HepG2 (cell line): ENCODE results near the gene NKAIN2. TPM values are rescaled to one million over a fixed set of nuclear protein-coding genes. Genes with fewer than 3 reads are reported as not detected.

Source experiments
- ATAC-seq: fragments of 200-7000 bp; cut with Tn5 transposase; 3 replicates; pipeline ENCODE4 v1.9.1; 2020; ENCODE audit warnings: mild to moderate bottlenecking, moderate library complexity
- BruUV-seq: library from RNA; stranded (reverse); fragments of 400-500 nt; replicated peaks from 2 replicates; lab custom pipeline; 2021; lab: Mats Ljungman, UMichigan
- CTCF ChIA-PET: fragments of 300-600 bp; formaldehyde crosslinking; extraction: SDS; loops from one replicate; lab custom pipeline; 2021; ENCODE audit warnings: low total read pairs, inconsistent platforms, low intra/inter-chr PET ratio; lab: Yijun Ruan, JAX
- POLR2A ChIA-PET: fragments of 350-600 bp; sonication (Branson Sonifier 250); formaldehyde crosslinking; loops from one replicate; lab custom pipeline; 2020; ENCODE audit warnings: antibody characterized with exemption, inconsistent platforms; lab: Yijun Ruan, JAX
- DNase-seq: peaks from one replicate; pipeline ENCODE4 v3.0.0-alpha.2; 2015; ENCODE audit warnings: low spot score
- FAIRE-seq: peaks from 3 replicates; lab custom pipeline; 2011; peaks lifted over from hg19 to GRCh38; lab: Jason Lieb, UNC
- H2AFZ ChIP-seq: one replicate; pipeline ENCODE4 v1.6.1; 2011; ENCODE audit warnings: low read length, inconsistent platforms
- H3K27ac ChIP-seq: fragments of 300-600 bp; 3 replicates; pipeline ENCODE4 v1.8.0; 2011; ENCODE audit warnings: mixed run types, mild to moderate bottlenecking, mixed read lengths, low read length, inconsistent platforms; ENCODE audit not compliant: insufficient read depth; ENCODE audit errors: extremely low read length
- H3K27me3 ChIP-seq, 2 experiments: fragments of 200-600 bp in 1 of 2; 2 replicates in 1 of 2; 3 replicates in 1 of 2; pipeline versions ENCODE4 v1.6.0 to v1.8.0; 2011; ENCODE audit warnings: low read length in 2 of 2, mild to moderate bottlenecking in 2 of 2, moderate library complexity in 2 of 2, inconsistent platforms in 1 of 2; ENCODE audit not compliant: insufficient read depth in 2 of 2, control insufficient read depth in 1 of 2
- H3K36me3 ChIP-seq, 2 experiments: fragments of 200-600 bp in 1 of 2; replicated peaks in 1 of 2; 2 replicates in 1 of 2; 3 replicates in 1 of 2; pipeline versions ENCODE4 v1.5.1 to v1.8.0; 2011; ENCODE audit warnings: low read length in 2 of 2, inconsistent platforms in 1 of 2; ENCODE audit not compliant: insufficient read depth in 2 of 2, control insufficient read depth in 1 of 2
- H3K4me1 ChIP-seq: 2 replicates; pipeline ENCODE4 v1.5.1; 2012; ENCODE audit warnings: low read length, inconsistent platforms; ENCODE audit not compliant: insufficient read depth
- H3K4me2 ChIP-seq: 2 replicates; pipeline ENCODE4 v1.6.0; 2011; ENCODE audit warnings: low read depth, low read length, inconsistent platforms
- H3K4me3 ChIP-seq, 3 experiments: fragments of 200-600 bp in 1 of 3; sonication (generic), shearing (Covaris generic) in 1 of 3; replicated peaks in 1 of 3; 2 replicates each; pipeline ENCODE4 v1.5.1; 2011 to 2016; ENCODE audit warnings: low read length in 3 of 3, inconsistent platforms in 2 of 3, low read depth in 2 of 3, mild to moderate bottlenecking in 2 of 3, control low read depth in 1 of 3, mixed read lengths in 1 of 3; ENCODE audit not compliant: insufficient read depth in 1 of 3
- H3K79me2 ChIP-seq: one replicate; pipeline ENCODE4 v1.6.1; 2011; ENCODE audit warnings: low read length, inconsistent platforms; ENCODE audit not compliant: insufficient read depth
- H3K9ac ChIP-seq: 2 replicates; pipeline ENCODE4 v1.6.0; 2011; ENCODE audit warnings: mild to moderate bottlenecking, low read depth, low read length, inconsistent platforms; ENCODE audit not compliant: insufficient read depth
- H3K9me3 ChIP-seq: 2 replicates; pipeline ENCODE4 v1.5.1; 2012; ENCODE audit warnings: mild to moderate bottlenecking, low read length
- H4K20me1 ChIP-seq: 2 replicates; pipeline ENCODE4 v1.6.0; 2011; ENCODE audit warnings: inconsistent platforms, mild to moderate bottlenecking, low read length, moderate library complexity; ENCODE audit not compliant: insufficient read depth
- CBX5 ChIP-seq: sonication (generic); formaldehyde crosslinking; IDR thresholded peaks from 2 replicates; pipeline ENCODE4 v1.4.0; 2020; ENCODE audit warnings: missing genetic modification reagents, borderline replicate concordance
- RBFOX2 ChIP-seq: fragments of 200-400 bp; formaldehyde crosslinking; IDR thresholded peaks from 2 replicates; pipeline ENCODE4 v1.6.1; 2017; ENCODE audit warnings: low read depth, mild to moderate bottlenecking, low read length
- ZNF30 ChIP-seq: sonication (generic); formaldehyde crosslinking; IDR thresholded peaks from 2 replicates; pipeline ENCODE4 v1.5.0; 2020; ENCODE audit warnings: mild to moderate bottlenecking, missing genetic modification reagents
- ZNF607 ChIP-seq: sonication (generic); formaldehyde crosslinking; IDR thresholded peaks from 2 replicates; pipeline ENCODE4 v1.5.1; 2020; ENCODE audit warnings: missing genetic modification reagents, mild to moderate bottlenecking, borderline replicate concordance
- WGBS: methylation state at CpG from one replicate; pipeline ENCODE4 v1.1.6; 2017; ENCODE audit warnings: low lambda C conversion rate; 5-methylcytosine and 5-hydroxymethylcytosine counted together
- in situ Hi-C: cut with HindIII; loops from 2 replicates; pipeline ENCODE4 v1.10.0; 2017; ENCODE audit warnings: low pct_unique_long_range_greater_than_20kb; ENCODE audit not compliant: extremely low pct_ligation_motif_present
- intact Hi-C: fragments of 100-400 bp; cut with micrococcal nuclease; formaldehyde crosslinking; loops from one replicate; pipeline ENCODE4 v1.10.0; 2022; ENCODE audit not compliant: unreplicated experiment
- polyA plus RNA-seq, 8 experiments: library from polyadenylated mRNA; depleted of rRNA in 3 of 8; stranded (reverse) in 7 of 8; unstranded in 1 of 8; fragments of >200 nt; fragmentation: Illumina TruSeq in 4 of 8; extraction: Trizol in 4 of 8; gene quantifications; 2 replicates each; pipeline versions ENCODE4 v1.2.1 to v1.2.3, GENCODE V29; 2011 to 2016; ENCODE audit warnings: low read depth in 4 of 8, missing spikeins in 1 of 8, mixed read lengths in 1 of 8; ENCODE audit not compliant: insufficient read depth in 1 of 8
- total RNA-seq, 5 experiments: library from RNA; depleted of rRNA; stranded (reverse); fragments of >200 nt; fragmentation: Illumina TruSeq; extraction: Trizol; gene quantifications; 2 replicates each; pipeline ENCODE4 v1.2.3, GENCODE V29; 2016; ENCODE audit warnings: low read depth in 1 of 5
- TF ChIP-seq, protein P1 (sequence below): sonication (generic); formaldehyde crosslinking; conservative IDR thresholded peaks from 2 replicates; pipeline ENCODE4 v1.4.0; 2020; ENCODE audit warnings: missing genetic modification reagents
- TF ChIP-seq, protein P2 (sequence below): IDR thresholded peaks from 2 replicates; pipeline ENCODE4 v1.6.1; 2016; ENCODE audit warnings: missing compliant biosample characterization, missing genetic modification reagents, borderline replicate concordance
- TF ChIP-seq, protein P3 (sequence below): IDR thresholded peaks from 2 replicates; pipeline ENCODE4 v1.6.1; 2018; ENCODE audit warnings: missing genetic modification reagents, mild to moderate bottlenecking, missing compliant biosample characterization

Gene NKAIN2
- total and polyA plus RNA-seq, 2 of the 13 experiments (the other 11 are each of a cell fraction or from before 2014, with no cell fraction given), result not detected

DNA sequence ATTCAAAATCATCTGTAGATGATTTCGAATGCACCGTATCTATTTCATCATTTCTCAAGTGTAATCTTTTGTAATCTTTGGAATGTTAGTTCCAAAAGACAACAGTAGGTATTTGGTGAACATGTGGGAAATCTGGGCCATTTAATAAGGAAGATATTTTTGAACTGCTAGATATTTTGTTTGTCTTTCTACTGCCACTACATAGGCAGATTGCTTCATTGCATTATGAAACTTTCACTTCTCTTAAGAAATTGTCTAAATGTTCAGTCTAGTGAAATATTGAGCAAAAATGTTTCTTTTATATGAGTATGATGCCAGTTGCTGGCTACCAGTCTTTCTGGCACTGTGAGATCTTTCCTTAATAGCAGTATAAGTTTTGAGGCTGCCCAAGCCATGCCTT is 630.8 kb downstream of the NKAIN2 start (continued):
- TF ChIP-seq, protein P1, sequence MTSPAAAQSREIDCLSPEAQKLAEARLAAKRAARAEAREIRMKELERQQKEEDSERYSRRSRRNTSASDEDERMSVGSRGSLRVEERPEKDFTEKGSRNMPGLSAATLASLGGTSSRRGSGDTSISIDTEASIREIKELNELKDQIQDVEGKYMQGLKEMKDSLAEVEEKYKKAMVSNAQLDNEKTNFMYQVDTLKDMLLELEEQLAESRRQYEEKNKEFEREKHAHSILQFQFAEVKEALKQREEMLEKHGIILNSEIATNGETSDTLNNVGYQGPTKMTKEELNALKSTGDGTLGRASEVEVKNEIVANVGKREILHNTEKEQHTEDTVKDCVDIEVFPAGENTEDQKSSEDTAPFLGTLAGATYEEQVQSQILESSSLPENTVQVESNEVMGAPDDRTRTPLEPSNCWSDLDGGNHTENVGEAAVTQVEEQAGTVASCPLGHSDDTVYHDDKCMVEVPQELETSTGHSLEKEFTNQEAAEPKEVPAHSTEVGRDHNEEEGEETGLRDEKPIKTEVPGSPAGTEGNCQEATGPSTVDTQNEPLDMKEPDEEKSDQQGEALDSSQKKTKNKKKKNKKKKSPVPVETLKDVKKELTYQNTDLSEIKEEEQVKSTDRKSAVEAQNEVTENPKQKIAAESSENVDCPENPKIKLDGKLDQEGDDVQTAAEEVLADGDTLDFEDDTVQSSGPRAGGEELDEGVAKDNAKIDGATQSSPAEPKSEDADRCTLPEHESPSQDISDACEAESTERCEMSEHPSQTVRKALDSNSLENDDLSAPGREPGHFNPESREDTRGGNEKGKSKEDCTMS, result no peak
- TF ChIP-seq, protein P2, sequence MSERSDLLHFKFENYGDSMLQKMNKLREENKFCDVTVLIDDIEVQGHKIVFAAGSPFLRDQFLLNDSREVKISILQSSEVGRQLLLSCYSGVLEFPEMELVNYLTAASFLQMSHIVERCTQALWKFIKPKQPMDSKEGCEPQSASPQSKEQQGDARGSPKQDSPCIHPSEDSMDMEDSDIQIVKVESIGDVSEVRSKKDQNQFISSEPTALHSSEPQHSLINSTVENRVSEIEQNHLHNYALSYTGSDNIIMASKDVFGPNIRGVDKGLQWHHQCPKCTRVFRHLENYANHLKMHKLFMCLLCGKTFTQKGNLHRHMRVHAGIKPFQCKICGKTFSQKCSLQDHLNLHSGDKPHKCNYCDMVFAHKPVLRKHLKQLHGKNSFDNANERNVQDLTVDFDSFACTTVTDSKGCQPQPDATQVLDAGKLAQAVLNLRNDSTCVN (CRISPR knock-in tag), result no peak
- TF ChIP-seq ZNF607 (no peak), RBFOX2 (no peak), CBX5 (no peak)
- TF ChIP-seq, protein P3, sequence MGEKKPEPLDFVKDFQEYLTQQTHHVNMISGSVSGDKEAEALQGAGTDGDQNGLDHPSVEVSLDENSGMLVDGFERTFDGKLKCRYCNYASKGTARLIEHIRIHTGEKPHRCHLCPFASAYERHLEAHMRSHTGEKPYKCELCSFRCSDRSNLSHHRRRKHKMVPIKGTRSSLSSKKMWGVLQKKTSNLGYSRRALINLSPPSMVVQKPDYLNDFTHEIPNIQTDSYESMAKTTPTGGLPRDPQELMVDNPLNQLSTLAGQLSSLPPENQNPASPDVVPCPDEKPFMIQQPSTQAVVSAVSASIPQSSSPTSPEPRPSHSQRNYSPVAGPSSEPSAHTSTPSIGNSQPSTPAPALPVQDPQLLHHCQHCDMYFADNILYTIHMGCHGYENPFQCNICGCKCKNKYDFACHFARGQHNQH (CRISPR knock-in tag), result no peak

DNA sequence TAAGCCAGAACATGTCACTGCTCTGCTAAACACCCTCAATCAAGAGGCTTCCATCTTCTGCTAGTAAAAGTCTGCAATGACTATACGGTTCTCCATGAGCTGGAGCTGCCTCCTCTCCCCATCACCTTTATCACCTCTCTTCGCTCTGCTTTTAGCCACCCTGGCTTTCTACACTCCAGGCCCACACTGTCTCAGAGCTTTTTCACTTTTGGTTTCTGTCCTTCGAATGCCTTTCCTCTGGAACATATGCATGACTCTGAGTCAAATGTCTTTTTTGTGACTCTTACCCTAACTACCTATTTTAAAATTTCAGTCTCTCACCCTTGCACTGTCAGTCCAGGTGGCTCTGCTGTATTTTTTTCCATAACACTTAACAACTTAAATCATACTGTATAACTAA is 633.1 kb downstream of the NKAIN2 start:
- Histone ChIP-seq H3K27me3 (no peaks in the 10 kb centered on the region), H2AFZ (no peak overlapping the region), H4K20me1 (no peaks in the 10 kb centered on the region), H3K79me2 (no peaks in the 10 kb centered on the region), H3K9ac (no peak overlapping the region), H3K4me1 (no peaks in the 10 kb centered on the region), H3K4me2 (no peak overlapping the region), H3K9me3 (no peaks in the 10 kb centered on the region), H3K4me3 (no peak overlapping the region), H3K27ac (no peak overlapping the region), H3K36me3 (no peaks in the 10 kb centered on the region)
- ChIA-PET POLR2A (no interaction called here), CTCF (no interaction called here)
- intact Hi-C loops (no loop called here), in situ Hi-C loops (no loop called here)
- no TSS peak for BruUV-seq
- DNase-seq (no peak), ATAC-seq (no peak), FAIRE-seq (no peak)
- WGBS, result 12% methylated on average over 3 of the region's 3 CpGs
- TF ChIP-seq ZNF30 (CRISPR knock-in tag), result no peak
